Measurements from ENCODE around the gene SYNPR. TPM values are rescaled to one million over a fixed set of nuclear protein-coding genes. Genes with fewer than 3 reads are reported as not detected.

The SYNPR gene
- total RNA-seq, 4 donors from 2014 or later = not detected

GRCh38 chr3:63290686-63291085, 12.6 kb downstream of the SYNPR start:
- 72 to 78% methylated on average over 2 of the region's 2 CpGs for WGBS, 2 donors
- Histone ChIP-seq H3K36me3 (no peaks in the 10 kb centered on the region), H3K9me3 (no peaks in the 10 kb centered on the region), H3K27me3 (no peaks in the 10 kb centered on the region), H3K27ac (no peak overlapping the region), H3K4me3 (no peak overlapping the region), H3K4me1 (no peaks in the 10 kb centered on the region)
- no peak for DNase-seq (ENCODE audit: low spot score in 2 of 2)
- TF ChIP-seq POLR2A (IDR thresholded peaks at IDR 0.05) (no peak), CTCF (IDR thresholded peaks at IDR 0.05) (no peak), EP300 (IDR thresholded peaks at IDR 0.05) (no peak)

GRCh38 chr3:63294332-63294731, 16.2 kb downstream of the SYNPR start:
- Histone ChIP-seq H3K4me3 (no peak overlapping the region), H3K27ac (no peak overlapping the region), H3K9me3 (no peaks in the 10 kb centered on the region), H3K4me1 (no peaks in the 10 kb centered on the region), H3K27me3 (no peaks in the 10 kb centered on the region), H3K36me3 (no peaks in the 10 kb centered on the region)
- 82 to 85% methylated on average over 4 of the region's 4 CpGs for WGBS, 2 donors
- DNase-seq (ENCODE audit: low spot score in 2 of 2) = no peak
- no peak for TF ChIP-seq CTCF (IDR thresholded peaks at IDR 0.05)
- TF ChIP-seq POLR2A (IDR thresholded peaks at IDR 0.05) = no peak
- TF ChIP-seq EP300 (IDR thresholded peaks at IDR 0.05) = no peak

GRCh38 chr3:63295356-63295755, 17.2 kb downstream of the SYNPR start:
- no peak for DNase-seq (ENCODE audit: low spot score in 2 of 2)
- 52 to 60% methylated on average over 4 of the region's 4 CpGs for WGBS, 2 donors
- TF ChIP-seq EP300 (IDR thresholded peaks at IDR 0.05) = no peak
- TF ChIP-seq POLR2A (IDR thresholded peaks at IDR 0.05) = no peak
- TF ChIP-seq CTCF (IDR thresholded peaks at IDR 0.05) = no peak
- H3K4me3 ChIP-seq = no peak overlapping the region
- H3K27ac ChIP-seq = no peak overlapping the region
- H3K4me1 ChIP-seq = no peaks in the 10 kb centered on the region
- no peaks in the 10 kb centered on the region for H3K36me3 ChIP-seq
- no peaks in the 10 kb centered on the region for H3K9me3 ChIP-seq
- H3K27me3 ChIP-seq = no peaks in the 10 kb centered on the region

GRCh38 chr3:63295806-63296205, 17.7 kb downstream of the SYNPR start:
- no peak overlapping the region for H3K4me3 ChIP-seq
- no peak for DNase-seq (ENCODE audit: low spot score in 2 of 2)
- no peaks in the 10 kb centered on the region for H3K4me1 ChIP-seq
- H3K27me3 ChIP-seq = no peaks in the 10 kb centered on the region
- no peak for TF ChIP-seq POLR2A (IDR thresholded peaks at IDR 0.05)
- no peak for TF ChIP-seq CTCF (IDR thresholded peaks at IDR 0.05)
- no peak for TF ChIP-seq EP300 (IDR thresholded peaks at IDR 0.05)
- H3K27ac ChIP-seq = no peak overlapping the region
- H3K9me3 ChIP-seq = no peaks in the 10 kb centered on the region
- H3K36me3 ChIP-seq = no peaks in the 10 kb centered on the region

GRCh38 chr3:63296249-63296648, 18.1 kb downstream of the SYNPR start:
- 58 to 62% methylated on average over 4 of the region's 4 CpGs for WGBS, 2 donors
- DNase-seq (ENCODE audit: low spot score in 2 of 2) = no peak

More at GRCh38 chr3:63296249-63296648, 18.1 kb downstream of the SYNPR start:
- TF ChIP-seq EP300 (IDR thresholded peaks at IDR 0.05) = no peak
- TF ChIP-seq CTCF (IDR thresholded peaks at IDR 0.05) = no peak
- no peak for TF ChIP-seq POLR2A (IDR thresholded peaks at IDR 0.05)
- Histone ChIP-seq H3K27me3 (no peaks in the 10 kb centered on the region), H3K9me3 (no peaks in the 10 kb centered on the region), H3K27ac (no peak overlapping the region), H3K36me3 (no peaks in the 10 kb centered on the region), H3K4me3 (no peak overlapping the region), H3K4me1 (no peaks in the 10 kb centered on the region)
